Measurements from ENCODE around the gene PIGN.

Gene PIGN

GRCh38 chr18:62131301-62131909, 55.5 kb downstream of the PIGN start:
- H3K27ac ChIP-seq (ENCODE audit: low read length) = no peak overlapping the region
- H3K9me3 ChIP-seq (ENCODE audit: insufficient read depth, low read length, severe bottlenecking) = no peaks in the 10 kb centered on the region
- no peak overlapping the region for H2AFZ ChIP-seq (ENCODE audit: low read depth, low read length)
- H3K4me1 ChIP-seq (ENCODE audit: insufficient read depth, low read length) = no peaks in the 10 kb centered on the region
- DNase-seq (peak; percentile 64), ATAC-seq (ENCODE audit: insufficient read depth, low read depth) (peak; percentile 90)
- H3K36me3 ChIP-seq (ENCODE audit: insufficient read depth, low read length) = peaks cover 4% of the 10 kb centered on the region; the same call in 1 of the 2 replicates
- TF ChIP-seq EZH2 (IDR thresholded peaks at IDR 0.05; ENCODE audit: borderline replicate concordance, low read depth, low read length, severe bottlenecking) (no peak), CTCF (IDR thresholded peaks at IDR 0.05; ENCODE audit: borderline replicate concordance, extremely low read depth, low read length, poor library complexity, severe bottlenecking) (peak; percentile 94)
- no peaks in the 10 kb centered on the region for H3K27me3 ChIP-seq (ENCODE audit: insufficient read depth, low read length, poor library complexity)
- H3K4me3 ChIP-seq (ENCODE audit: low read depth in 1 of 2, low read length in 2 of 2) = no peak overlapping the region
- H3K79me2 ChIP-seq (ENCODE audit: insufficient read depth, low read length) = no peaks in the 10 kb centered on the region
- no peak overlapping the region for H3K4me2 ChIP-seq (ENCODE audit: insufficient read depth, low read length)
- no peaks in the 10 kb centered on the region for H4K20me1 ChIP-seq (ENCODE audit: insufficient read depth, low read length)
- no peak overlapping the region for H3K9ac ChIP-seq (ENCODE audit: low read depth, low read length)

- no peak for DNase-seq
- Histone ChIP-seq H3K27me3 (ENCODE audit: insufficient read depth, low read length, poor library complexity) (no peaks in the 10 kb centered on the region), H3K9me3 (ENCODE audit: insufficient read depth, low read length, severe bottlenecking) (no peaks in the 10 kb centered on the region), H3K4me3 (ENCODE audit: low read depth in 1 of 2, low read length in 2 of 2) (no peak overlapping the region), H3K4me1 (ENCODE audit: insufficient read depth, low read length) (no peaks in the 10 kb centered on the region), H3K36me3 (ENCODE audit: insufficient read depth, low read length) (peaks cover 4% of the 10 kb centered on the region; the same call in 1 of the 2 replicates), H3K9ac (ENCODE audit: low read depth, low read length) (no peak overlapping the region), H2AFZ (ENCODE audit: low read depth, low read length) (no peak overlapping the region), H3K79me2 (ENCODE audit: insufficient read depth, low read length) (no peaks in the 10 kb centered on the region), H3K27ac (ENCODE audit: low read length) (no peak overlapping the region), H4K20me1 (ENCODE audit: insufficient read depth, low read length) (no peaks in the 10 kb centered on the region), H3K4me2 (ENCODE audit: insufficient read depth, low read length) (no peak overlapping the region)
- TF ChIP-seq CTCF (IDR thresholded peaks at IDR 0.05; ENCODE audit: borderline replicate concordance, extremely low read depth, low read length, poor library complexity, severe bottlenecking) (no peak), EZH2 (IDR thresholded peaks at IDR 0.05; ENCODE audit: borderline replicate concordance, low read depth, low read length, severe bottlenecking) (no peak)
- ATAC-seq (ENCODE audit: insufficient read depth, low read depth) = 0 out of 3 replicates have a peak, but pooled peaks have one; percentile 19
Observed at GRCh38 chr18:62128157-62128556, 58.7 kb downstream of the PIGN start.

GRCh38 chr18:62126737-62127136, 60.1 kb downstream of the PIGN start:
- Histone ChIP-seq H2AFZ (ENCODE audit: low read depth, low read length) (no peak overlapping the region), H3K27me3 (ENCODE audit: insufficient read depth, low read length, poor library complexity) (no peaks in the 10 kb centered on the region), H3K36me3 (ENCODE audit: insufficient read depth, low read length) (peaks cover 7% of the 10 kb centered on the region; the same call in 1 of the 2 replicates), H3K79me2 (ENCODE audit: insufficient read depth, low read length) (no peaks in the 10 kb centered on the region), H3K4me1 (ENCODE audit: insufficient read depth, low read length) (no peaks in the 10 kb centered on the region), H3K4me3 (ENCODE audit: low read depth in 1 of 2, low read length in 2 of 2) (no peak overlapping the region), H3K27ac (ENCODE audit: low read length) (no peak overlapping the region), H4K20me1 (ENCODE audit: insufficient read depth, low read length) (no peaks in the 10 kb centered on the region), H3K4me2 (ENCODE audit: insufficient read depth, low read length) (no peak overlapping the region), H3K9me3 (ENCODE audit: insufficient read depth, low read length, severe bottlenecking) (no peaks in the 10 kb centered on the region), H3K9ac (ENCODE audit: low read depth, low read length) (no peak overlapping the region)
- DNase-seq (no peak), ATAC-seq (ENCODE audit: insufficient read depth, low read depth) (no peak)
- TF ChIP-seq CTCF (IDR thresholded peaks at IDR 0.05; ENCODE audit: borderline replicate concordance, extremely low read depth, low read length, poor library complexity, severe bottlenecking) = no peak
- no peak for TF ChIP-seq EZH2 (IDR thresholded peaks at IDR 0.05; ENCODE audit: borderline replicate concordance, low read depth, low read length, severe bottlenecking)
